GM23248 (cell line): ENCODE measurements around the gene TRIM40. TPM values are rescaled to one million over a fixed set of nuclear protein-coding genes. Genes with fewer than 3 reads are reported as not detected.
A peak's percentile ranks its signal among the peaks of the same experiment; 100 is the strongest.

Source experiments
- DNase-seq: peaks from one replicate; pipeline ENCODE4 v3.0.0-alpha.2; 2015
- H2AFZ ChIP-seq: fragments of 200-600 bp; sonication (generic); 2 replicates; pipeline ENCODE4 v1.6.1; 2016; ENCODE audit warnings: antibody characterized with exemption
- H3F3A ChIP-seq: fragments of 200-600 bp; sonication (generic); 2 replicates; pipeline ENCODE4 v1.6.1; 2016; ENCODE audit warnings: mild to moderate bottlenecking, antibody characterized with exemption, mixed run types; ENCODE audit not compliant: insufficient read depth
- H3K27ac ChIP-seq: fragments of 200-600 bp; sonication (generic); 2 replicates; pipeline ENCODE4 v1.5.1; 2016; ENCODE audit warnings: mild to moderate bottlenecking
- H3K27me3 ChIP-seq: fragments of 200-600 bp; sonication (generic); replicated peaks from 2 replicates; pipeline ENCODE4 v1.6.1; 2016; ENCODE audit warnings: mild to moderate bottlenecking; ENCODE audit not compliant: insufficient read depth
- H3K36me3 ChIP-seq: fragments of 200-600 bp; sonication (generic); 2 replicates; pipeline ENCODE4 v1.6.1; 2016; ENCODE audit warnings: low read depth, mild to moderate bottlenecking
- H3K4me1 ChIP-seq: fragments of 200-600 bp; sonication (generic); 2 replicates; pipeline ENCODE4 v1.6.1; 2016; ENCODE audit warnings: mild to moderate bottlenecking; ENCODE audit not compliant: insufficient read depth
- H3K4me2 ChIP-seq: fragments of 200-600 bp; sonication (generic); one replicate; pipeline ENCODE4 v1.6.1; 2016; ENCODE audit warnings: mild to moderate bottlenecking; ENCODE audit not compliant: unreplicated experiment
- H3K4me3 ChIP-seq: fragments of 200-600 bp; sonication (generic); 2 replicates; pipeline ENCODE4 v1.5.1; 2016; ENCODE audit warnings: mild to moderate bottlenecking
- H3K79me2 ChIP-seq: fragments of 200-600 bp; sonication (generic); 2 replicates; pipeline ENCODE4 v1.6.1; 2016; ENCODE audit warnings: mild to moderate bottlenecking; ENCODE audit not compliant: insufficient read depth
- H3K9ac ChIP-seq: fragments of 200-600 bp; sonication (generic); 2 replicates; pipeline ENCODE4 v1.6.1; 2016; ENCODE audit warnings: mild to moderate bottlenecking
- H3K9me2 ChIP-seq: fragments of 200-600 bp; sonication (generic); 2 replicates; pipeline ENCODE4 v1.6.1; 2016; ENCODE audit warnings: mixed run types, mild to moderate bottlenecking, moderate library complexity; ENCODE audit not compliant: insufficient read depth
- H3K9me3 ChIP-seq: fragments of 200-600 bp; sonication (generic); one replicate; pipeline ENCODE4 v1.6.1; 2017; ENCODE audit warnings: low read depth
- H4K20me1 ChIP-seq: fragments of 200-600 bp; sonication (generic); 2 replicates; pipeline ENCODE4 v1.6.0; 2016; ENCODE audit not compliant: insufficient read depth
- EZH2 ChIP-seq: fragments of 200-600 bp; sonication (generic); IDR thresholded peaks from 2 replicates; pipeline ENCODE4 v1.6.1; 2018; ENCODE audit warnings: antibody characterized with exemption, mild to moderate bottlenecking; ENCODE audit not compliant: insufficient read depth, poor library complexity, severe bottlenecking
- EZH2phosphoT487 ChIP-seq: fragments of 200-600 bp; sonication (generic); IDR thresholded peaks from 2 replicates; pipeline ENCODE4 v1.6.1; 2018; ENCODE audit warnings: antibody characterized with exemption, moderate library complexity, mild to moderate bottlenecking, low read depth; ENCODE audit not compliant: insufficient read depth
- WGBS, 2 experiments: methylation state at CpG; one replicate each; pipeline ENCODE4 v1.1.6; 2015 to 2017; ENCODE audit warnings: low lambda C conversion rate in 2 of 2, low coverage in 1 of 2; ENCODE audit errors: missing lambda C conversion rate in 2 of 2; 5-methylcytosine and 5-hydroxymethylcytosine counted together
- in situ Hi-C: fragments of 300-500 bp; cut with MboI; formaldehyde crosslinking; loops from 2 replicates; pipeline ENCODE4 v1.15.0; 2020
- polyA plus RNA-seq: library from polyadenylated mRNA; unstranded; fragments of >200 nt; fragmentation: Nextera tagmentation; extraction: Ambion mirVana; gene quantifications from 2 replicates; pipeline ENCODE4 v1.2.1, GENCODE V29; 2016
- total RNA-seq: library from RNA; depleted of rRNA; stranded (reverse); fragments of >200 nt; shearing (Covaris generic); gene quantifications from 2 replicates; pipeline ENCODE4 v1.2.3, GENCODE V29; 2014

The TRIM40 gene
- total and polyA plus RNA-seq, 2 experiments from 2014 or later, result not detected

- peaks cover 93% of the 10 kb centered on the region for H3K27me3 ChIP-seq
- H3K79me2 ChIP-seq, result no peaks in the 10 kb centered on the region
- H3K9me3 ChIP-seq, result no peaks in the 10 kb centered on the region
- no peak overlapping the region for H3K27ac ChIP-seq
- 69 to 74% methylated on average over 4 of the region's 4 CpGs for WGBS, 2 experiments
- DNase-seq, result peak; percentile 40
- H3F3A ChIP-seq, result no peaks in the 10 kb centered on the region
- H3K9ac ChIP-seq, result no peak overlapping the region
- in situ Hi-C loops, result no loop called here
- no peak overlapping the region for H3K4me3 ChIP-seq
- H3K36me3 ChIP-seq, result no peaks in the 10 kb centered on the region
- H4K20me1 ChIP-seq, result no peaks in the 10 kb centered on the region
- H2AFZ ChIP-seq, result no peak overlapping the region
- TF ChIP-seq EZH2phosphoT487 (no peak), EZH2 (no peak)
- no peaks in the 10 kb centered on the region for H3K9me2 ChIP-seq
- no peak overlapping the region for H3K4me2 ChIP-seq
- no peaks in the 10 kb centered on the region for H3K4me1 ChIP-seq
These were observed 36.7 kb downstream of the TRIM40 start for GRCh38 chr6:30172681-30173080.

GRCh38 chr6:30175765-30176164 is 39.8 kb downstream of the TRIM40 start:
- Histone ChIP-seq H3K9me3 (no peaks in the 10 kb centered on the region), H3K4me3 (no peak overlapping the region), H3K4me1 (no peaks in the 10 kb centered on the region), H3K27ac (no peak overlapping the region), H2AFZ (no peak overlapping the region), H3F3A (no peaks in the 10 kb centered on the region), H3K9me2 (no peaks in the 10 kb centered on the region), H3K36me3 (no peaks in the 10 kb centered on the region), H4K20me1 (no peaks in the 10 kb centered on the region), H3K27me3 (peaks cover 71% of the 10 kb centered on the region), H3K4me2 (no peak overlapping the region), H3K79me2 (no peaks in the 10 kb centered on the region), H3K9ac (no peak overlapping the region)
- TF ChIP-seq EZH2 (no peak), EZH2phosphoT487 (no peak)
- no peak for DNase-seq
- WGBS, 2 experiments, result 11 to 15% methylated on average over 2 of the region's 2 CpGs
- in situ Hi-C loops, result no loop called here

GRCh38 chr6:30178837-30179236 is 42.9 kb downstream of the TRIM40 start:
- Histone ChIP-seq H3K4me3 (no peak overlapping the region), H4K20me1 (no peaks in the 10 kb centered on the region), H3K27ac (no peak overlapping the region), H3K27me3 (peaks cover 40% of the 10 kb centered on the region), H2AFZ (no peak overlapping the region), H3K79me2 (no peaks in the 10 kb centered on the region), H3F3A (no peaks in the 10 kb centered on the region), H3K9me2 (no peaks in the 10 kb centered on the region), H3K9ac (no peak overlapping the region), H3K4me2 (no peak overlapping the region), H3K4me1 (no peaks in the 10 kb centered on the region), H3K9me3 (no peaks in the 10 kb centered on the region), H3K36me3 (no peaks in the 10 kb centered on the region)
- DNase-seq, result no peak
- 33 to 39% methylated on average over 1 of the region's 1 CpG for WGBS, 2 experiments
- in situ Hi-C loops, result no loop called here
- no peak for TF ChIP-seq EZH2phosphoT487
- TF ChIP-seq EZH2, result no peak

GRCh38 chr6:30180145-30180544 is 44.2 kb downstream of the TRIM40 start:
- Histone ChIP-seq H3K4me2 (no peak overlapping the region), H3F3A (no peaks in the 10 kb centered on the region), H2AFZ (no peak overlapping the region), H3K36me3 (no peaks in the 10 kb centered on the region), H3K9me3 (no peaks in the 10 kb centered on the region), H3K4me3 (no peak overlapping the region), H3K27ac (no peak overlapping the region), H3K27me3 (peaks cover 27% of the 10 kb centered on the region), H3K79me2 (no peaks in the 10 kb centered on the region), H3K9me2 (no peaks in the 10 kb centered on the region), H3K4me1 (no peaks in the 10 kb centered on the region), H4K20me1 (no peaks in the 10 kb centered on the region), H3K9ac (no peak overlapping the region)
- TF ChIP-seq EZH2phosphoT487, result no peak
- TF ChIP-seq EZH2, result no peak
- in situ Hi-C loops, result no loop called here
- DNase-seq, result no peak
- WGBS, 2 experiments, result 68 to 79% methylated on average over 1 of the region's 1 CpG
